Lung microvascular endothelial cell (primary cell): ENCODE measurements around the gene CCDC192. TPM values are rescaled to one million over a fixed set of nuclear protein-coding genes. Genes with fewer than 3 reads are reported as not detected.

ENCODE experiments used
- DNase-seq, 2 donors: peaks; one replicate each; pipeline versions ENCODE4 v3.0.0 to v3.0.0-alpha.2; 2010; ENCODE audit warnings: low read depth in 2 of 2
- total RNA-seq: library from RNA; depleted of rRNA; stranded (reverse); fragments of >200 nt; gene quantifications from 2 replicates; pipeline ENCODE4 v1.2.1, GENCODE V29; 2014

The CCDC192 gene
- total RNA-seq, 1 donor from 2014 or later: not detected

DNA sequence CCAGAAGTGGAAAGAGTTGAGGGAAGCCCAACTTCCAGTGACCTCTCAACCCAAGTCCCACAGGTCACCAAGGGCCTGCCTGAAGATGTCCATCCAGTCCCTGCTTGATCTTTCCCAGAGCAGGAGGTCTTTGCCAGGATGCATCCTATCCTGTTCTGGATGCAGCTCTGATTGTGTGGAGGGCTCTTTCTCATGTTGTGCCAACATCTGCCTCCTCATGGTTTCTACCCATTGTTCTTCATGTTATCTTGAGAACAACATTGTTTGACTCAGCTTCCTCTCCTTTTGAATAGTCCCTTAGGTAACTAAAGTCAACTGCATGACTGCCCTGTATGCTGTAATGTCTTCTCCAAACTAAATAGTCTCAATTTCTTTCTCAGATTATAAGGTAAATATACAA, 169.3 kb downstream of the CCDC192 start:
- peak; percentile 8 to 95 for DNase-seq

GRCh38 chr5:127875235-127876021, 172.2 kb downstream of the CCDC192 start:
- peak; percentile 81 to 84 for DNase-seq

DNA sequence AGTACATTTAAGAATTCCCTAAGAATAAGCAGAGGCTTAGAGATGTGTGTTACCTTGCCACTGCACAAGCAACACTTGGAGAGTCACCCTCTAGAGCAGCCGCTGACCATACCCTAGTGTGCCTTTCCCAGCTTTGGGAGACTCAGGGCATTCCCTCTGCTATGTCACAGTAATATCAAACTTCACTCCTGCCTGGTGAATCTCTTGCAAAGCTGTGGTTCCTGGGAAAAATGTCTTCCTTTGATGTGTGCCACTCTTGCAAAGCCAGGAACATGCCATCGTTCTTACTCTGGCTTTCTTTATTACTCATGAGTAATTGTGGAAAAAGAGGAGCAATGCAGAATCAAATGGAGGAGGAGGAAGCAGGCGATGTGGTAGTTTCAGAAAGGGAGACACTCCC, 173.2 kb downstream of the CCDC192 start:
- no peak for DNase-seq

DNA sequence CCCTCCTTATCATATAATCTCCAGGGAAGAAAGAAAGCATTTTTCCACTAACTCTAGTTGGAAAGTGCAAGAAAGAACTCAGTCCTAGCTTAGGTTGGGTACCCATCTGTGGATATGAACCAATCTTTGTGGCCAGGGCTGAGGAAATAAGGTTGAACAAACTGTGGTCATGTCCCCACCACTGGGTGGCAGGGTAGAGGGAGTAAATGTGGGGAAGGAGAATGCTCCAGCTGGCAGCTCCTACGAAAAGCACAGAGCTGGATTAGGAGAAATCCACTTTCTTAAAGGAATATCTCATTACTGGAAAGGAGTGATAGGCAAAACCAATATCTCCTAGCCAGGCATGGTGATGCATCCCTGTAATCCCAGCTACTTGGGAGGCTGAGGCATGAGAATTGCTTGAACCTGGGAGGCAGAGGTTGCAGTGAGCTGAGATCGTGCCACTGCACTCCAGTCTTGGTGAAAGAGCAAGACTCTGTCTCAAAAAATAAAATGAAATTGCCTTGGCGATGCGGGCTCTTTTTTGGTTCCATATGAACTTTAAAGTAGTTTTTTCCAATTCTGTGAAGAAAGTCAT, 175.1 kb downstream of the CCDC192 start:
- DNase-seq: peak; percentile 73

DNA sequence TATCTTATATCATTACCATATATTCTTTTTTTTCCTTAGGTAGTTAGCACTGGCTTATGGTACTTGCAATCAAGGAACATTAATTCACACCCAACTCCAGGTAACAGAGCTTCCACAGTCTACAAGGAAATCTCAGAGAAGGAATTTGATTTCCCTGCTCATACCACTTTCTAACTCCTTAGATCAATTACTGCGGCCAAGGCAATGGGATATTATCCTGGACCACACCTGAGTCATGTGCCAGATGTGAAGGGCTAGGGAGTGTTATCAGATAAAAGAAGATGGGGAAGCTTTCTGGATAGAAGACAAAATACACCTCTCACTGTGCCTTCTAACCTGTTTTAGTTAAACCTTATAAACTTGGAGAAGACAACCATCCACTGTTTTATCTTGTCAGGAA, 181.2 kb downstream of the CCDC192 start:
- no peak for DNase-seq

DNA sequence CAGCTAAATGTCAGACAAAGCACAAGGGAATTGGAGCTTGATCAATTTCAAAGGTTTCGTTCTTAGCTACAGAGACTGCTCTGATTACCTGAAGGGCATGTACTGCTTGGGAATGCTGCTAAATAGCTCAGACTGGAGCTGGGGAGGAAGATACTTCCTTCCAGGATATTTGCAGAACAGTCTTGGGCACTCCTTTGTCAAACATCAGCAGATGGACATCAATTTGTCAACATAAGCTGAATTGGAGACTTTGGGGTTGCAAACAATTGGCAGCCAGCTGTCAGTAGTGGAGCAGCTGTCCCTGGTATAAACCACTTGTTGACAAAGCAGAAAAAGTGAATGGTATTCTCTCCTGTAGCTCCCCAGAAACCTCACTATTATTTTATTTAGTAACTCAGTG, 182.0 kb downstream of the CCDC192 start:
- no peak for DNase-seq

- no peak for DNase-seq
These were observed 182.9 kb downstream of the CCDC192 start for GRCh38 chr5:127886081-127886480.

- DNase-seq: peak; percentile 66 to 91
These were observed 184.1 kb downstream of the CCDC192 start for GRCh38 chr5:127887282-127887681.

- no peak for DNase-seq
These were observed 188.8 kb downstream of the CCDC192 start for GRCh38 chr5:127891942-127892341.

GRCh38 chr5:127892467-127893207, 189.4 kb downstream of the CCDC192 start:
- DNase-seq: peak; percentile 47 to 93

GRCh38 chr5:127893232-127893631, 190.0 kb downstream of the CCDC192 start:
- no peak for DNase-seq

DNA sequence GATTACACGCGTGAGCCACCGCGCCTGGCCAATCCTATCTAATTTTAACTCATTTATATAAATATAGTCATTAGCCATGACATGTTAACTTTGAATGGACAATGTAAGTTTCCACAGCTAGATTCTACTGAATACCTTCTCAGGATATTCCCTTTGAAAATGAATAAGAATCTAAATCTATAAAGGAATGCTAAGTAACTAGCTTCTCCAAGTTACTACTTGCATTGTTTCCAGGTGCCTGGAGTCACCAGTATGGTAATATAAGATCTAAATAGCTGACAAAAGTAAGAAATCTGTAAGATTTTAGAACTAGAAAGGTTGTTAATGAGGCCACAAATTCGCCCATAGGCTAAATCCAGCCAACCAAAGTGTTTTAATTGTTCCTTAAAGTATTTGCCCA, 191.3 kb downstream of the CCDC192 start:
- DNase-seq: no peak

DNA sequence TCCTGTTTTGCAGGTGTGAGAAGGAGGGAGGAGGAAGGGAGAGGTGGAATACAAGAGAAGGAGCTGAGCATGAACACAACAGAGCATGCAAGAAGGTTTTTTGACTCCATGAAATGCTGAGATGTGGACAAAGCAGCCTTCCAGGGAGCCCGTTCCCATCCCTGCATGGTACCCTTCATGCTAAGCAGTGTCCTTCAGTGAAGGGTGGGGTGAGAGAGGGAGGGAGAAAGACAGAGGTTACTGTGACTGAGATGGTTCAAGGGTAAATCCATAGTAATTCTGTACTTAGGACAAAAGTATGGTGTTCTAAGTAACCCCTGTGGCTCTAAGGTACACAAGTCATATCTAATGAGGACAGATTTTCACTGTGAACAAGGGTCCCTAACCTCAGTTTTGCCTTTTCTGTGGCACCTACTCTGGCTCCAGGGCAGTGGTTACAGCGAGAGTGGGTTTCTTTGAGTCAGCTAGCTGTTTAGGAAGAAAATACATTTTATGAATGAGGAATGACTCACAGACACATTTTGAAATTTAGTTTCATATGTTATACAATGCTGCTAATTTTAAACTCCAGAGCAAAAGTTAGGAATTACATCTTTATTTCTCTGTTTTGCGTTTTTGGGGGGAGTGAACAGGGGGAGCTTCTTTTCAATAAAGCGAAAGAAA, 195.5 kb downstream of the CCDC192 start:
- no peak for DNase-seq

DNA sequence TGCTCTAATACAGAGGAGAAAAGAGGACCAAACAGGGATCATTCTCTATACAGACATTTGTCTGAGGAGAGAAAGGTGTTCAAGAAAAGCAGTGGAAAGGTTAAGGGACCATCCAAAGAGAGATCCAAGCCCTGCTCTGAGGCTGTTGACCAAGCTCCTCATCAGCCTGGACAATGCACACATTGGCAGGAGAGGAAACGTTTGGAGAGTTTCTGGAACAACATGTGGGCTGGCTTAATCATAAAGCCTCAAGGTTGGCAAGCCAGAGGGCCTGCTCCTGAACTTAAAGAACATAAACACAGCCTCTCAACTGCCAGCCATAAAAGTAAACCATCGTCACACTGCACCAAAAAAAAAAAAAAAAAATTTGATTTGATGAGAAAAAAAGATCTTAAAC, 196.0 kb downstream of the CCDC192 start:
- no peak for DNase-seq

DNA sequence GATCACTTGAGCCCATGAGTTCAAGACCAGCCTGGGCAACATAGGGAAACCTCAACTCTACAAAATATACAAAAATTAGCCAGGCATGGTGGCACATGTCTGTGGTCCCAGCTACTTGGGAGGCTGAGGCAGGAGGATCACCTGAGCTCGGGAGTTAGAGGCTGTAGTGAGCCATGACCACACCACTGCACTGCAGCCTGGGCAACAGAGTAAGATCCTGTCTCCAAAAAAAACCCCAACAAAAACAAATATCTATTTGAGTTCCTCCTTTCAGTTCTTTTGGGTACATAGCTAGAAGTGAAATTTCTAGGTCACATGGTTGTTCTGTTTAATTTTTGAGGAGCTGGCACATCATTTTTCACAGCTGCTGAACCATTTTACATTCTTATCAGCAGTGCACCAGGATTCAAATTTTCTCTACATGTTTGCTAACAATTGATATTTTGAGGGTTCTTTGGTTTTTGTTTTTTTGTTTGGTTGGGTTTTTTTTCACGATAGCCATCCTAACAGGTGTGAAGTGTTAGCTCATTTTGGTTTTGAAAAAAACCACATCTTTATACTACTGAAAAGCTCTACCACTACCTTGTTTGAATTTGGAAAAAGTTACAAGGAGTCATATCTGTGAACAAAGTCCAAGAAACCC, 203.5 kb downstream of the CCDC192 start:
- DNase-seq: no peak

DNA sequence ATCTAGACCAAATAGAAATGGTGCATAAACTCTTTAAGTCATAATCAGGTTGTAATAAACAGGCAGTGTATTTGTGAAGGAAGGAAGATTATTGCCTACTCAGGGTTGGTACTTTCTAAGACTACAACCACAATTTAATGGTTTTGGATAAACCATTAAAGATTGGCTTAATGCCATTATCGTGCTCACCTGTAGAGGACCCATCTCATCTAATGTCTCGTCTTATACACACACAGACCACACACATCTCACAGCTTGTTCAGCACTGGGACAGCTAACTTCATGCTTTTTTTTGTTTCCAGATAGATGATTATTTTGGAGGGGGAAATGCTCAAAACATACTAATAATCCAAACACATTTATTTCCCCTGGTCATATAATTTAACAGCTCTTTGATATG, 204.7 kb downstream of the CCDC192 start:
- no peak for DNase-seq

GRCh38 chr5:127909066-127909465, 205.9 kb downstream of the CCDC192 start:
- DNase-seq: peak; percentile 61 to 72

DNA sequence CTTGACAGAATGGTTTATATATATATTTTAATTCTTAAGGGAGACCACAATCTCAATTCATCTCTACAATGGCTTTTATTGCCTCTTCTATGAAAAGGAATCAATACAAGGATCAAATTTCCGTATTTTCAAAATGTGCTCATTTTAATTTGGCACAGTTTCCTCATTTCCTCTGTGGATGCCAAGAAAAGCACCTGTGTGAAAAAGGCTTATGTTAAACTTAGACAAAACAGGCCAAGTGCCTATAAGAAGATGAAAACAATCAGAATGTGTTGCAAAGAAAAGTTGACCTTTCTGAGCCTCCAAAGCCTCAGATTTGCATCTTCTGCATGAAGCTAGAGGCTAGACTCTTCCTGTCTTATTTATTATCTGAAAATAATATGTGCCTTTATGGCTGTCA, 206.6 kb downstream of the CCDC192 start:
- DNase-seq: peak in 1 of 2 donors; percentile 51

DNA sequence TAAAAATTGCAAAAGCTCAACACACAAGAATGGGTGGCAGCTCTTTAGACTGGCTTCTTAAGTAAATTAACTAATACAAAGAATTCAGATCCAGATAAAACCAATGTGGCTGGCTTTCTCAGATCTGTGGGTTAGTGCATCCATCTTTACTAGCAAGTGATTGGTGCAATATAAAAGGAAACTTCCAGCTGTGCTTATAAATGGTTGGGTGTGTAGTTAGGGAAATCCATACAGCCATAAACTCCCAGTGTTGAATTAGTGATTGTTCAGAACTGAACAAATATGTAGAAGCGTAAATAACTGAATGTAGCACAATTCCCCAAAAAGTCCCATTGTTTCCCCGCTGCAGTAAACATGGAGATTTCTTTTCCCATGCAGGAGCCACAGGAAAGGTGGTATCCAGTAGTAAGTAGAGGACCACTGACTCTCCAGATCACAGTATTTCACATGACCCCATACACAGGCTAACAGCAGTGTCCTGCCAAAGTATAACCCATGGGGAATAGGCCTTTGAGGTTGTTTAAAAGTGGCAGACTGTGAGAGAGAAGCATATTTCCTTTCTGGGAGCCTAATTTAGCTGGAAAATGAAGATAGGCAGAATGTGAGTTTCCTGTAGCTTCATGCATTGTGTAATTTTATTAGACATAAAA, 207.2 kb downstream of the CCDC192 start:
- DNase-seq: peak in 1 of 2 donors; percentile 44

DNA sequence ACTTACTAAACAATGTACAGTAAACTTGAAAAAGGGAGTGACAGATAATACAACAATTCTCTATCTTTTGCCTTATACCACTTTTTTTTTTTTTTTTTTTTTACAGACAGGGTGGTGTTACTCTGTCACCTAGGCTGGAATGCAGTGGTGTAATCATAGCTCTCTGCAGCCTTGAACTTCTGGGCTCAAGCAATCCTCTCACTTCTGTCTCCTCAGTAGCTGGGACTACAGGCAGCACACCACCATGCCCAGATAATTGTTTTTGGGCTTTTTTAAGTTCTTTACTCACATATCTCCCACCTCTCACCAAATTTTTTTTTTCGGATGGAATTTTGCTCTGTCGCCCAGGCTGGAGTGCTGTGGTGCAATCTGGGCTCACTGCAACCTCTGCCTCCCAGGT, 208.4 kb downstream of the CCDC192 start:
- DNase-seq: no peak

GRCh38 chr5:127912411-127912810, 209.2 kb downstream of the CCDC192 start:
- no peak for DNase-seq
